GM21360 (cell line): Measurements from ENCODE around the gene THAP7.

ENCODE experiments used
- ATAC-seq: cut with Tn5 transposase; IDR thresholded peaks from one replicate; pipeline ENCODE4 v1.9.1; 2021; ENCODE audit warnings: mild to moderate bottlenecking, moderate library complexity; ENCODE audit not compliant: unreplicated experiment

THAP7 gene

DNA sequence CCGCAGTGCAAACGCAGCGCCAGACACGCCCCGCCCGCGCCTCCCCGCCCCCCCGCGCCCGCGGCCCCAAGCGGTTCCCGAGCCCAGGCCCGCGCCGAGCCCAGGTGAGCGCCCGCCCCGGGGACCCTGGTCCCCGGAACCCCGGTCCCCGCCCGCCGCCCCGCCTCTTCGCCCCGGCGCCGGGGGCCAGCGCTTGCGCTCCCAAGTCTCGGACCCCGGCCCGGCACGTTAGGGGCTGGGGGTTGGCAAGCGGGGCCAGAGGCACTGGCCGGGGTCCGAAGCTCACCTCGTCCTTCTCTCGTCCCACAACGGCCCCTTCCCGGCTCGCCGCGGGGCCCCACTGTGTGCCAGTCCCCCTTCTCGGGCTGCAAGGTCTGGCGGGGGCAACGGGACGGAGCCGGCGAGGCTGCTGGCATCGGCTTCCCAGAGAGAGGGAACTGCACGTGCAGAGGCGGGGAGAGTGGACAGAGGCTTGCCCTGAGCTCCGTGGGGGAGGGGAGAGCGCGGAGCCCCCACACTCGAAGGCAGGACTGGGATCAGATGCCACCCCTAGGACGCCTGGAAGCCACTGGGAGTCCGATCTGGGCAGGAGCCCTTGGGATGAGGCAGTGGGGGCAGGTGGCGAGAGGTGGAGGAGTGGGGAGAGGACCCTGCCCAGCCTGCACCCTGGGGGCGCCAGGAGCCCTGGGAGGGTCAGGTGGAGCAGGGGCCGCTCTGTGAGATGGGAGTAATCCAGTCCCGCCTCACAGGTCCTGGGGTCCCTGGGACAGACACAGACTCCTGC, 36.6 kb downstream of the THAP7 start:
- no peak for ATAC-seq

DNA sequence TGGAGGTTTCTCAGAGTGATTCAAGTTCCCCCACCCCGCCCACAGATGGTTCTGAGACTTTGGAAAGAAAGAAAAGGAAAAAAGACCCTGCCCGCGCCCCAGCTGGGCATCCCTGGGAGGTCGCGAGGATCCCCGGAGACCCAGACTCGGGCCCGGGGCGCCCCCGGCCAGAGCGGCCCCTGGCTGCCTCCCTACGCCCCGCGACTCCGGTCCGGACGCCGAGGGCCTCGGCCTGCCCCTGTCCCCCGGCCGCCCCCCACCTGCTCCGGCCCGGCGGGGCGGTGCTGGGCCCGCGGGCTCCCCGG, 37.2 kb downstream of the THAP7 start:
- ATAC-seq, result no peak

DNA sequence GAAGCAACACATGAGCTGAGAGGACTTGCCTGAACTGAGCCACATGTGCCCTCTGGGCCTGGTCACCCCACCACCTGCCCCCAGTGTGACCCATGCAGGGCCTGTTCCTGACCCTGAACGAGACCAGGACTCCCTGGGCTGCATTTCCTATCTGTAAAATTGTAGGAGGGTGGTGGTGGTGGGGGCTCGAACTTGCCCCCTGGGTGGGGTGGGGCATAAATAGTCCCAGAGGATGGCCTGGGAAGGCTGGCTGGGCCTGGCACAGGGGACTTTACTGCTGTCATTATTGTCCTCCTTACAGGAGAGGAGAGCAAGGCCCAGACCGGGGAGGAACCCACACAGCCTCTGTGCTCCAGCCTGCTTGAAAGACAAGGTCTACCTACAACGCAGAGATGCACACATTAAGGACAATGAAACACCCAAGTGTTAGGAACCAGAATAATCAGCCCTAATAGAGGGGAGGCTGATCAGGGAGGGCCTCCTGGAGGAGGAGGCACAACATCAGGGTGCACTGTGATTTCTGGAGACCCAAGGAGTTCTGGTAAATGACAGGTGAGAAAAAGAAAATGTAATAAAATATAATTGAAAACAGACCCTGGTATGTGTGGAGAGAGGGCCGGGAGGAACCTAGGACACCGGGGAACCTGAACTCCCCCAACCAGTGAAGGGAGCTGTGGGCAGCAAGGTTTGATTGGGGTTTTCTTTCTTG, 37.7 kb downstream of the THAP7 start:
- ATAC-seq, result no peak

DNA sequence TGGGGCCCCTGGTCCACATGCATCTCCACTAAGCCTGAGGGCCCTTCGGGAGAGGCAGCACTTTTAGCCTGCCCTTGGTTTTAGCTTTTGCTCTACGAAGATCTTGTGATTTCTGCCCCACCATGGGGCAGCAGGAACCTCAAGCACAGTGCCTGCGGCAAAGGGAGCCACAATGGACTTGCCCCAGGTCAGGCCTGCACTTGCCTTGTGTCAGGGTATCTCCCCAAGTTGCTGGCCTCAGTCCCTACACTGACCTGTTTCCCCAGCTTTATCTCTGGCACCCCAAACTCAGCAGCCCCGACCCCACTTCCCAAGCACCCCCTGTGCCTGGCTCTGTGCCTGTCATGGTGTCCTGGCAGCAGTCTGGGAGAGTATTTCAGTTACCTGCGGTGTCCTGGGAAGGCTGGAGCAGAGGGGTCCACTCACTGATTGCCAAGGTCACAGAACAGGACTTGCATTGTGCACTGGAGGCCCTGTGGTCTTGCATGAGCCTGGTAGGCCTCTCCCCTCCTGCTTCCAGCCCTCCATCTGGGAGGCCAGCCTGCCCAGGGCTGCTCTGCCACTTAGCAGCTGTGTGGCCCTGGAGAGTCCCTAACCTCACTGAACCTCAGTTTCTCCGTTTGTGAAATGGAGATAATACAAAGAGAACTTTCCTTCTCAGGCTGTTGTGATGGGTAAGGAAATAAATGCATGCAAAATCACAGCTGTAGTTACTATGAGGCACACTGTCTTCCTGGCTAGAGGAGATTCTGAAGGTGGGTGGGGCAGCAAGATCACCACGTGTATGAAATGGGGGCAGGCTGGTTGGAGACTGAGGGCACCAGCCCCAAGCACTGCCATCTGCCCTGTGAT, 38.5 kb downstream of the THAP7 start:
- no peak for ATAC-seq

DNA sequence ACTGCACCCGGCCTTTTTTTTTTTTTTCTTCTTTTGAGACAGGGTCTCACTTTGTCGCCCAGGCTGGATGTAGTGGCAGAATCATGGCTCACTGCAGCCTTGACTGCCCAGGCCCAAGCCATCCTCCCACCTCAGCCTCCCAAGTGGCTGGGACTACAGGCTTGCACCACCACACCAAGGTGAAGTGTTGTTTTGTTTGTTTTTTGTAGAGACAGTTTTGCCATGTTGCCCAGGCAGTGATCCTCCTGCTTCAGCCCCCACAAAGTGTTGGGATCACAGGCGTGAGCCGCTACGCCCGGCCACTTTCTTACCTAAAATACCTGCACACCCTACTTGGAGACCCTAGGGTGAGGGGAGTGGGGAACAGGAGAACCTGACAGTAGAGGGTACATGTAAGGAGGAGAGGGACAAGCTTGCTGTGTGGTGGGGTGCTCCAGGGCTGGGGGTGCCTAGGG, 39.4 kb downstream of the THAP7 start:
- ATAC-seq, result no peak

DNA sequence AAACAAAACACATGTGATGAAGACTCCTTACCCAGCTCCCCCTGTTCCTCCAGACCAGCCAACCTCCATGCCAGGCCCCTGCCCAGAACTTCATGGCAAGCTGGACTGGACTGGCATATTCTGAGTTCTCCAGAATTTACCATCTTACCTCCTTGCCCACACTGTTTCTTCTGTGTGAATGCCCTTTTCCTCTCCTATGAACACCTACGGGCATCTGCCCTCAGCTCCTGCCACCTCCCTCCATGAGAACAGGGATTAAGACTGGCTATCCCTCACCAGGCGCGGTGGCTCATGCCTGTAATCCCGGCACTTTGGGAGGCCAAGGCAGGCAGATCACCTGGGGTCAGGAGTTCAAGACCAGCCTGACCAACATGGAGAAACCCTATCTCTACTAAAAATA, 41.3 kb downstream of the THAP7 start:
- ATAC-seq, result no peak

DNA sequence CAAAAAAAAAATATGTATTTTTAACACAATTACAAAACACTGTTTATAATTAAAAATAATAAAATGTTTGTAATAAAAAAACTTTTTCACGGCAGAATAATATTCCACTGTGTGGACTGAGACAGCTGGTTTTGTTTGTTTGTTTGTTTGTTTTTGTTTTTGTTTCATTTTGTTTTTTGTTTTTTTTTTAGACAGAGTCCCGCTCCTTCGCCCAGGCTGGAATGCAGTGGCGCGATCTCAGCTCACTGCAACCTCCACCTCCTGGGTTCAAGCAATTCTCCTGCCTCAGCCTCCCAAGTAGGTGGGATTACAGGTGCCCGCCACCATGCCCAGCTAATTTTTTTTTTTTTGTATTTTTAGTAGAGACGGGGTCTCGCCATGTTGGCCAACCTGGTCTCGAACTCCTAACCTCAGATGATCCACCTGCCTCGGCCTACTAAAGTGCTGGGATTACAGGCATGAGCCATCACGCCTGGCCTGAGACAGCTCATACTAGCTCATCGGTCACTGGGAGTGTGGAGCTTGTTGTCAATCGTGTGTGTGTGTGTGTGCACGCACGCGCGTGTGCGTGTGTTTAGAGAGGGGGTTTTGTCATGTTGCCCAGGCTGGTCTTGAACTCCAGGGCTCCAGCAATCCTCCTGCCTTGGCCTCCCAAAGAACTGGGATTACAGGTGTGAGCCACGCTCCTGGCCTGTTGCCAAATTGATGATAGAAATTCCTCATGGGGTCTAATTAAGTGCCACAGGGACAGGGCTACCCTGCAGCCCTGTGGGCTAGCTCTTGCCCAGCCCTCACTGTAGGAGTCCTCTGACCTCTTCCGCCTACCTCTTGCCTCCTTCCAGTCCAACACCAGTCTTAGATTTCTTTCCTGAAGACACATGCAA, 42.1 kb downstream of the THAP7 start:
- no peak for ATAC-seq

DNA sequence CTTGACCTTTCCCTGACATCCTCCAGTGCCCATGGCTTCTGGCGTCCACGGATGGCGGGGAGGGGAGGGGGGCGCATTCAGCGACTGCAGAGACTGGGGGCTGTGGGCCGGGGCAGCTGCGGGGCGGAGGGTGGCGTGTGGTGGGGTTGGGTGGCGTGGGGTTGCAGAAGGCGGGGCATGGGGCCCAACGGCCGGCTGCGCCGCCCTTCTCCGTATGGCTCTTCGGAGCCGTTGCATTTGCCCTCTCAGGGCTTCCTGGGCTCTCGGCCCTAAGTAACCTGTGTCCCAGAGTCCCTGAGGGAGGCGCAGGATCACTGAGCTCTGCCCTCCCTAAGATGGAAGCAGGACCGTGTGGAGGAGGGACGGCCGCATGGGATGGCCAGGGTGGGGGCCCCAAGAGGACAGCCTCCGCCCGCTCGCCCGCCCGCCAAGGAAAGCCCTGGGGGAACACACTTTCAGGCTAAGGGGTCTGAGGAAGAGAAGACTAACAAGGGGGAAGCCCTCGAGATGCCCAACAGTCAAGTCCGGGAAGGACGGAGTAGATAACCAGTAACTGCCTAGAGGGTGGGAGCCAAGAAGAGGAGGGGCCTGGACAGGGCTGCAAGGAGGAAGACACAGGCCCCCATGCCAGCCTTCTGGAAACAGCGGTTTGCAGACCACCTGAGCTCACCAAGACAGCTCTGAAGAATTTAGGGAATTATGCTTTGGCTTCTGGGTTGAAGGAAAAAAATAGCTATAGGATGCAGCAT, 44.1 kb downstream of the THAP7 start:
- ATAC-seq, result no peak

DNA sequence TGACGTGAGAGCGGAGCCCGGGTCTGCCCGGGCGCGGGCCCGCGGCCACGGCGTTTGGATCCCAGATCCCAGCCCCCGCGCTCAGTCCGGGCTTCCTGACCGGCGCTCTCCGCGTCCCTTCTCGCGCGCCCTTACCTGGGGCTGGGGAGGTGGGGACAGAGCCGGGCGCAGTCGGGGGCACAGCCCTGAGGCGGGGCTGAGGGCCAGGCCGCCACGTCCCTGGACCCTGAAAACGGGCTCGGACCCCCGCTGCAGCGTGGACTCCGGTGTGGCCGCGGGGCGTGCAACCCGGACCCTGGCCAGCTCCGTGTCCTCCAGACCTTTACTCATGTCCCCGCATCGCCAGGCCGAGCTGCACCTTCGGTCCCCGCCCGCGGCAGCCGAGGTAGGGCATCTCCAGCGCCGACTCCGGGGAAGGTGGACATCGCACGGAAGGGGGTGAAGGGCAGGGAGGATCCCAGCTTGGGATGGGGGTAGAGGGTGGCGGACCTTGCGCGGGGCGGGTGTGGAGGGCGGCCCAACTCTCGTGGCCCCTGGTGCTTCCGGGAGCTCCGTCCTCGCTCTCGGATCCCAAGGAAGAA, 44.7 kb downstream of the THAP7 start:
- ATAC-seq, result no peak

DNA sequence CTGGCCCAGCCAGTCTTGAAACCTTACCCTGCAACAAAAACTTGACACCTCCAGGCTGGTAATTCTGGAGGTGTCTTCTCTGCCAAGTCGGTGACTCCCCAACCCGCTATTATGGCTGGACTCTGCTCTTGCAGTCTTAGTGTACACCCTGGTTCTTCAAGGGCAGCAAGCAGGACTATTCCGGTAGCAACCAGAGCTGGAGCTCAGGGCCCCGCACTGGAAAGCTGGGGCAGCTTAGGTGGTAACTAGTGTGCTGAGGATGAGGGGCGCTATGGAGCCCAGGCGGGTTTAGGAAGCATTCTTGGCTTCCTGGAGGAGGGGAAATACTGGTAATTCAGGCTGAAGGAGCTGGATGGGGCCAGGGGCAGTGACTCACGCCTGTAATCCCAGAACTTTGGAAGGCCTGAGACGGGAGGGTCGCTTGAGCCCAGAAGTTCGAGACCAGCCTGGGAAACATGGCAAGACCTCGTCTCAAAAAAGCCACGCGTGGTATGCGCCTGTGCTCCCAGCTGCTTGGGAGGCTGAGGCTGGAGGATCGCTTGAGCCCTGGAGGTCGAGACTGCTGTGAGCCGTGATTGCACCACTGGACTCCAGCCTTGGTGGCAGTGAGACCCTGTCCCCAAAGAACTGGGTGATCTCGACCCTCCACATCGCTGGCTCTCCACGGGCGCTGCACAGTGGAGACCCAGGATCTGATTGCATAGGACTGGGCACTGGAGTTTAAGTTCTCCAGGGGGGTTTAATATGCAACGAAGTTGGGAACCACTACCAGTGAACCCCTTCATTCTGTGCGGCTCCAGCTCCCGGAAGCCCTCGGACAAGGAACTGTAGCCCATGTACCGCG, 45.4 kb downstream of the THAP7 start:
- ATAC-seq, result no peak

DNA sequence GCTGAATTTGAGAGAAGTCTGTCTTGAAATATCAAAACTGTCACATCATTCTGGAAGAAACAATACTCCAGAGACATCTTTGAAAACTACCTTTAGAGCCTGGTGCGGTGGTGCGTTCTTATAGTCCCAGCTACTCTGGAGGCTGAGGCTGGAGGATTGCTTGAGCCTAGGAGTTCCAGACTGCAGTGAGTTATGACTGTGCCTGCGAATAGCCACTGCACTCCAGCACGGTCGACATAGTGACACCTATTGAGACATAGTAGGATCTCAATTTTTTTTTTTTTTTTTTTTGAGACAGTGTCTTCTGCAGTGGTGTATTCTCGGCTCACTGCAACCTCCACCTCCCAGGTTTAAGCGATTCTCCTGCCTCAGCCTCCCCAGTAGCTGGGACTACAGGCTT, 46.4 kb downstream of the THAP7 start:
- ATAC-seq, result no peak

DNA sequence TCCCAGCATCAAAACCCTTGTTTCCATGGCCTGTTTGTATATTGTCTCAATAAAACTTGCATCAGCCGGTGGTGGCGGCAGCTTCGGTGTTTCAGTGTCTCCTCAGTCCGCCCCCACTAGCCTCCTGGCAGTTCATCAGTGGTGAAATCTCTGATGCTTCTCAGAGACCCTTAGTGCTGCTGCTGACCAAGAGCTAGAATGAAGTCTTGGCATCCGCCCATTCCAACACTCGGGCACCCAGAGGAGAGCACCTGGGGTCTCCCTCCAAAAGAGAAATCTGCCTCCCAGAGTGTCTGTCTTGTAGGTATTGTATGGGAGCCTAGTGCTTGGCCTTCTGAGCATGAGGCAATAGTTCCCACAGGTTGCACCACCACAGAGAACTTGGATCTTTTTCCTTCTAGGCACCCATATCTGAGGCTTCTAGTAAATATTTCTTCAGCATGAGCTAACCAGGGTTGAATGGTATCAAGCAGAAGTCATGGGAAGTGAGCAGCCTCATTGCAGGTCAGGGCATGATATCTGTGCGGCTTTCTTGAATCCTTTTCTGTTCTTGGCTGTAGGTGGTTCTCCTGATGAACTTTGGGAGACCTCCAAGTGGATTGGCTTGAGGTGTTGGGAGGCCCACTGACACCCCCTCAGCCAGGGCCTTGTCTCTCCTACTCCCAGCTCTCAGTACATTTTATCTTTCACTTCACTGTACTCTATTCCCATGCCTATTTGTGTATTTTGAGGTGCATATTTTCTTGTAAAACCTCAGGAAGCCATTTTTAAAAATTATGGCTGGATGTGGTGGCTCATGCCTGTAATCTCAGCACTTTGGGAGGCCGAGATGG, 48.0 kb downstream of the THAP7 start:
- ATAC-seq, result no peak

DNA sequence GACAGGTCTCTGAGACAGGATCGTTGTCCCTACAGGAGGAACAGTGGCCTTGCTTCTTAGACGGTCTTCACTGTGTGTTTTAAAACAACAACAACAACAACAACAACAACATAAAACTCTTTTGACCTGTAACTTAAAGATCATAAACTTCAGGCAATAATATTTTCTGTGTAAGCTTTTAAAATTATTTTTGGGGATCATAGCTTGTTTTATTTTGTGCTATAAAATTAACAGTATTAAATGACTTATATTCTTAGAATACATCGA, 48.6 kb downstream of the THAP7 start:
- no peak for ATAC-seq

DNA sequence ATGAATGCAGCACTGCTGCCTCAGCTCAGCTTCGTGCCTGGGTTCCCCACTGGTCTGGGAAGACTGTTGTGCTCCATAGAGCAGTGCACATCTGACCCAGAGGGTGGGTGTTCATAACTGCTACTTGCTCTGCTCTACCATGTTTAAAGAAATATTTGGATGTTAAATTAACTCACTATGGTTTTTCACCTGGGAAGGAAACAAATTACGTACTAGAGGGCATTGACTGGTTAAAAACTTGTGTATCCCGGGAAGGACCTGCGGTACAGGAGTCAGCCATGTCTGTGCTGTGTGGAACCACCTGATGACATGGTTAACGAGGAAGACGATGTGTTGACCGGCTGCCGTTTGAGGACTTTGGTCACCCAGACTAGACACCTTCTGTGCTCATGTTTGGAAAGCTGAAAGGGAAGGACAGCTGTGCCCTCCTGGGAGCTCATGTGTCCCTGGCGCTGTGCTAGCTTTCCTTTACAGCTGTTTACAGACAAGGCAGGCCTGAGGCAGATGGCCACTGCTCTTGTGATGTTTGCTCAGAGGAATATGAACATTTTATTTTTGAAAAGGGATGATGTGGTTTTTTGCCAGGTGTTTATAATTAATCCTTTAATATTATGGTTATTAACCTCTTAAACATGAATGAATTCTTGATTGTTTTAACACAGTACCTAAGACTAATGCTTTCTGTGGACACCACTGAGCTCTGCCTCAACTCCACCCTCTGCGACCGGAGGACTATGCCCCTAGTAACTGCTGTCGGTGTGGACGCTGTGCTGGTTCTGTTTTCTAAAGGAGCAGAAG, 49.2 kb downstream of the THAP7 start:
- no peak for ATAC-seq

DNA sequence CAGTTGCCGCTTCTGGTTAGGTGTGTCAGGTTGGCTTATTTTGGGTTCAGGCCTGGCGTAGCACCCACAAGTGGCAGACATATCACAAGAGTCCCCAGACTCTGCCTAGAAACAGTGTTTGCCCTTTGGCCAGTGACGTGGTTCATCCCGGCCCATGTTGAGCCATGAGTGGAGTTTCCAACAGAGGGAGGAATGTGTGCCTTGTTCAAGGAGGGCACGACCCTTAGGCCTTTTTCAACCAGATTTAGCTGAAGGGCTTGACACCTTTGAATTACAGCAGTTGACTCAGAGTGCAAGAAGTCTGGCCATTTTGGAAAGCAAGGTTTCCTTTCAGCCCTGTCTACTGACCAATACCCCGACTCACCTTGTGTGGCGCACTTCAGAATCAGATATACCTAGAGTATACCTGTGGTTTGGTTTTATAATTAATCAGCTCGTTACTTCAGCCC, 50.0 kb downstream of the THAP7 start:
- ATAC-seq, result no peak

DNA sequence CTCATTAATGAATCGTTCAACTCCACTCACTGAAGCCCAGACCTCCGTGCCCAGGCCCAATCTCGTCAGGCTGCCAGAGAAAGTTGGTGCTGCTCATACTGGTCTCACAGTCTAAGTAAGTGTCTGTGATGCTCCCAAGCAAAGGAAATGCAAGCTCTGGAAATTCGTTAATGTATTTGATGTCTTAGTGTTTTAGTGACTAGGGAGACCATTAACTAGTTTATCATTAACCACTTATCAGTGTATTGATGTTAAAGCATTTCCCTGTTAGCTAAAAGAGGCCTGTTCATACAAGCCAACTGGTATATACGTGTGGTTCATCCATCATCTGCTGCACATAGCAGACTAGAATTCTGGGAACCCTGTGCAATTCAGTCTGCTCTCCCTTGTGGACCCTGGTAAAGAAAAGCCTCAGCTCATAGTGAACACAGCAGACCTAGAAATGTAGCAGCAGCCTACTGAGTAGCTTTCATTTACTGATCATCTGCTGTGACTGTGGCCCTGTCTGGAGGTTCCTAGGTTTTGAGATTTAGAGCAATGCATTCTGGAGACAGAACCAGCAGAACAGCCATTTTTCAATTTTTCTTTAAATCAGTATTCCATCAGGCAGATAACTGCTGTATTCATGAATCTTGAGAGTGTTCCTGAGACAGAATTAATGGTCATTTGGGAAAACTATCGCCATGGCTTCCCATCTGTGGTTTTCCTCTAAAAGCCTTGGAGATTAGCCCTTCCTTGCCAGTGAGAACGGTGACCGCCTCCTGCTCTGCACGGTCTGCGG, 50.6 kb downstream of the THAP7 start:
- no peak for ATAC-seq
